A673 (cell line): ENCODE results near the gene CDC42EP3. TPM values are rescaled to one million over a fixed set of nuclear protein-coding genes. Genes with fewer than 3 reads are reported as not detected.

Experiments used
- BruUV-seq: library from RNA; stranded (reverse); fragments of 400-500 nt; replicated peaks from 2 replicates; lab custom pipeline; 2021; lab: Mats Ljungman, UMichigan
- CTCF ChIA-PET: fragments of 300-600 bp; sonication (Branson Sonifier 250); formaldehyde crosslinking; loops from one replicate; lab custom pipeline; 2022; ENCODE audit warnings: antibody characterized with exemption; lab: Charles Lee
- POLR2A ChIA-PET: fragments of 300-600 bp; sonication (Branson Sonifier 250); formaldehyde crosslinking; loops from one replicate; lab custom pipeline; 2022; ENCODE audit warnings: antibody characterized with exemption; ENCODE audit not compliant: low non-redundant PET; lab: Charles Lee
- DNase-seq: peaks from one replicate; pipeline ENCODE4 v3.0.0-alpha.2; 2015; ENCODE audit warnings: low spot score
- H3K27ac ChIP-seq: fragments of 200-600 bp; sonication (generic); 2 replicates; pipeline ENCODE4 v1.5.1; 2016; ENCODE audit warnings: mixed run types, low read depth, mild to moderate bottlenecking, mixed read lengths, antibody characterized with exemption, low read length; ENCODE audit not compliant: poor library complexity, severe bottlenecking
- H3K27me3 ChIP-seq: fragments of 200-600 bp; sonication (generic); replicated peaks from 2 replicates; pipeline ENCODE4 v1.6.1; 2017; ENCODE audit warnings: mixed run types, low read depth, mild to moderate bottlenecking, mixed read lengths, antibody characterized with exemption, low read length; ENCODE audit not compliant: insufficient read depth, poor library complexity
- H3K36me3 ChIP-seq: fragments of 200-600 bp; sonication (generic); 2 replicates; pipeline ENCODE4 v1.6.1; 2016; ENCODE audit warnings: mixed run types, mild to moderate bottlenecking, mixed read lengths, antibody characterized with exemption, low read length; ENCODE audit not compliant: insufficient read depth, poor library complexity, severe bottlenecking
- H3K4me1 ChIP-seq: fragments of 200-600 bp; sonication (generic); 2 replicates; pipeline ENCODE4 v1.6.1; 2017; ENCODE audit warnings: mixed run types, mild to moderate bottlenecking, mixed read lengths, antibody characterized with exemption, low read length; ENCODE audit not compliant: insufficient read depth, poor library complexity, severe bottlenecking
- H3K4me3 ChIP-seq: fragments of 200-600 bp; sonication (generic); 2 replicates; pipeline ENCODE4 v1.5.1; 2016; ENCODE audit warnings: low read depth, mixed run types, mild to moderate bottlenecking, mixed read lengths, low read length; ENCODE audit not compliant: poor library complexity, severe bottlenecking
- H3K9me3 ChIP-seq: fragments of 200-600 bp; sonication (generic); 2 replicates; pipeline ENCODE4 v1.6.1; 2016; ENCODE audit warnings: mixed run types, low read depth, mild to moderate bottlenecking, mixed read lengths, antibody characterized with exemption, low read length; ENCODE audit not compliant: poor library complexity, severe bottlenecking
- CTCF ChIP-seq: fragments of 300-800, 200-600 bp; sonication (generic); conservative IDR thresholded peaks from 2 replicates; pipeline ENCODE4 v1.5.1; 2017; ENCODE audit warnings: low read depth, mild to moderate bottlenecking, antibody characterized with exemption, low read length, moderate library complexity, mixed read lengths
- EZH2 ChIP-seq: fragments of 200-600 bp; sonication (generic); IDR thresholded peaks from 2 replicates; pipeline ENCODE4 v1.6.1; 2017; ENCODE audit warnings: borderline replicate concordance, low read depth, mild to moderate bottlenecking, mixed read lengths, antibody characterized with exemption, low read length; ENCODE audit not compliant: poor library complexity, severe bottlenecking
- intact Hi-C: fragments of 100-400 bp; cut with micrococcal nuclease; formaldehyde crosslinking; loops from one replicate; pipeline ENCODE4 v1.10.0; 2022; ENCODE audit not compliant: unreplicated experiment
- total RNA-seq: library from RNA; stranded (reverse); gene quantifications from 2 replicates; pipeline ENCODE4 v1.2.3, GENCODE V29; 2021

CDC42EP3 gene
- total RNA-seq, 1 experiment from 2014 or later: 12.2 TPM

- POLR2A ChIA-PET: no interaction called here
These were observed 48.9 kb downstream of the CDC42EP3 start for GRCh38 chr2:37622450-37623100.

GRCh38 chr2:37621199-37621598 is 50.2 kb downstream of the CDC42EP3 start:
- no TSS peak for BruUV-seq
- DNase-seq: no peak
- Histone ChIP-seq H3K4me1 (no peaks in the 10 kb centered on the region), H3K4me3 (no peak overlapping the region), H3K27me3 (no peaks in the 10 kb centered on the region), H3K36me3 (no peaks in the 10 kb centered on the region), H3K27ac (no peak overlapping the region), H3K9me3 (no peaks in the 10 kb centered on the region)
- ChIA-PET CTCF (no interaction called here), POLR2A (no interaction called here)
- intact Hi-C loops: no loop called here
- TF ChIP-seq EZH2: no peak
- no peak for TF ChIP-seq CTCF

More at GRCh38 chr2:37622450-37623100, 48.9 kb downstream of the CDC42EP3 start:
- Histone ChIP-seq H3K4me3 (no peak overlapping the region), H3K27ac (no peak overlapping the region), H3K27me3 (no peaks in the 10 kb centered on the region), H3K36me3 (no peaks in the 10 kb centered on the region), H3K4me1 (no peaks in the 10 kb centered on the region), H3K9me3 (no peaks in the 10 kb centered on the region)
- no peak for TF ChIP-seq EZH2
- TF ChIP-seq CTCF: no peak
- CTCF ChIA-PET: interaction anchor here (0.6 kb wide), 1 partner anchor 21 kb away, joined by 3 read pairs; no protein-coding TSS in a partner anchor
- intact Hi-C loops: no loop called here
- no TSS peak for BruUV-seq
- no peak for DNase-seq

- H3K4me1 ChIP-seq: no peaks in the 10 kb centered on the region
- no peaks in the 10 kb centered on the region for H3K9me3 ChIP-seq
- no peak for TF ChIP-seq EZH2
- no peak for TF ChIP-seq CTCF
- no TSS peak for BruUV-seq
- ChIA-PET POLR2A (interaction anchor here (0.7 kb wide), 1 partner anchor 425 kb away, joined by 4 read pairs; no protein-coding TSS in a partner anchor), CTCF (no interaction called here)
- intact Hi-C loops: no loop called here
- DNase-seq: no peak
- H3K4me3 ChIP-seq: no peak overlapping the region
- no peak overlapping the region for H3K27ac ChIP-seq
- no peaks in the 10 kb centered on the region for H3K27me3 ChIP-seq
- no peaks in the 10 kb centered on the region for H3K36me3 ChIP-seq
These were observed 51.5 kb downstream of the CDC42EP3 start for GRCh38 chr2:37619959-37620300.
